SH-SY5Y (cell line): ENCODE results near the gene KLHL5.

Experiments
- GATA2 ChIP-seq: IDR thresholded peaks from 2 replicates; pipeline ENCODE4 v1.6.1; 2011; ENCODE audit warnings: mild to moderate bottlenecking, low read depth, low read length
- GATA3 ChIP-seq: IDR thresholded peaks from 2 replicates; pipeline ENCODE4 v1.6.1; 2011; ENCODE audit warnings: low read depth, mild to moderate bottlenecking, low read length, moderate library complexity

GRCh38 chr4:39046249-39046648, 15.8 kb upstream of the KLHL5 start:
- TF ChIP-seq GATA2 (no peak), GATA3 (no peak)
